Sigmoid colon (tissue), 4 donors: ENCODE results near the gene BRME1.

Source experiments
- POLR2AphosphoS5 ChIP-seq, 4 donors: sonication (generic); formaldehyde crosslinking; IDR thresholded peaks; one replicate each; pipeline ENCODE4 v1.6.1; 2017; ENCODE audit warnings: antibody characterized with exemption in 4 of 4
- TF ChIP-seq, protein P1 (sequence below), 4 experiments: fragments of 450-650 bp in 3 of 4; fragments of 200-600 bp in 1 of 4; IDR thresholded peaks; one replicate each; pipeline ENCODE4 v1.5.1; 2016 to 2019; ENCODE audit warnings: antibody characterized with exemption in 4 of 4, mild to moderate bottlenecking in 3 of 4, moderate library complexity in 2 of 4

DNA sequence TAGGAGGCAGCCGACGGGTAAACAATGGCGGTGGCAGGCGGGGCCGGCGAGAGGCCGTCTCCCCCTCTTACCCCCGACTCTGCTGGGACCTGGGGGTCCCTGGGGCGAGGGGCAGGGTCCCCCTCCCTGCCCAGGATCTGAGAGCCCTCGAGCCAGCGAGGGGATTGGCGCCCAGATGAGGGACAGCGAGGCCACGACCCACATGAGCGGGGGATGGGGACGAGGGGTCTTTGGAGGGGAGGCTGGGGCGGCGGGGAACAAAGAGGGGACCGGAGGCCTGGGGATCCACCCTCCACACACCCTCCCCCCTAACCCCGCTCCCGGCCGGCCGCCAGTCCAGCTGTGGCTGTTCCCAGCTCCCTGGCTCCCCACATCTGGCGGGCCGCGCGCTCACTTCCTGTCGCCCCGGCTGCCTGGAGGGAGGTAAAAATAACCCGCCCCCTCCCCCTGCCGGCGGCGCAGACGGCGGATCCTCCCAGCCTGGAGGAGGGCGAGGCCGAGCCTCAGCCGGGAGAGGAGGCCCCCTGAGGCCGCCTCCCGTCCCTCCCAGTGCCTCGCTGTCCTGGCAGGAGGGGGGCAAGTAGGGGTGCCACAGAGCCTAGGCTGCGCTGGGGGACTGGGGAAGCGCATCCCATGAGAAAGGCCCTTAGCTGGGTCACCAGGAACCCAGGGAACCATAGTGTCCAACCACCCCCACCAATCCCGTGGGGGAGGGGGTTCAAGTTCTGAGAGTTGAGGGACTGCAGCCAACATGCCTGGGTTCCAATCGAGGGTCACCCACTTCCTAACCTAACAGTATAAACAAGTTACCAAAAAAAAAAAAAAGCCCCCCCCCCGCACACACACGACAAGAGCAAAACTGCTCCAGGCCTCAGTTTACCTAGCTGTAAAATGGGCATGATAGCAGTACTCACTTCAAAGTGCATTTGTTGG is 58.2 kb downstream of the BRME1 start:
- TF ChIP-seq POLR2AphosphoS5 (IDR thresholded peaks at IDR 0.05) = peak; percentile 87 to 95 (median 93)
- TF ChIP-seq, protein P1, sequence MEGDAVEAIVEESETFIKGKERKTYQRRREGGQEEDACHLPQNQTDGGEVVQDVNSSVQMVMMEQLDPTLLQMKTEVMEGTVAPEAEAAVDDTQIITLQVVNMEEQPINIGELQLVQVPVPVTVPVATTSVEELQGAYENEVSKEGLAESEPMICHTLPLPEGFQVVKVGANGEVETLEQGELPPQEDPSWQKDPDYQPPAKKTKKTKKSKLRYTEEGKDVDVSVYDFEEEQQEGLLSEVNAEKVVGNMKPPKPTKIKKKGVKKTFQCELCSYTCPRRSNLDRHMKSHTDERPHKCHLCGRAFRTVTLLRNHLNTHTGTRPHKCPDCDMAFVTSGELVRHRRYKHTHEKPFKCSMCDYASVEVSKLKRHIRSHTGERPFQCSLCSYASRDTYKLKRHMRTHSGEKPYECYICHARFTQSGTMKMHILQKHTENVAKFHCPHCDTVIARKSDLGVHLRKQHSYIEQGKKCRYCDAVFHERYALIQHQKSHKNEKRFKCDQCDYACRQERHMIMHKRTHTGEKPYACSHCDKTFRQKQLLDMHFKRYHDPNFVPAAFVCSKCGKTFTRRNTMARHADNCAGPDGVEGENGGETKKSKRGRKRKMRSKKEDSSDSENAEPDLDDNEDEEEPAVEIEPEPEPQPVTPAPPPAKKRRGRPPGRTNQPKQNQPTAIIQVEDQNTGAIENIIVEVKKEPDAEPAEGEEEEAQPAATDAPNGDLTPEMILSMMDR (IDR thresholded peaks at IDR 0.05) = peak in 2 of 4 experiments; percentile 18 to 21
